H1 (cell line): ENCODE results near the gene MACROD1. TPM values are rescaled to one million over a fixed set of nuclear protein-coding genes. Genes with fewer than 3 reads are reported as not detected.

ENCODE experiments used
- CTCF ChIA-PET: fragments of 300-600 bp; sonication (Branson Sonifier 250); formaldehyde crosslinking; loops from one replicate; lab custom pipeline; 2021; ENCODE audit not compliant: partially characterized antibody; lab: Charles Lee
- POLR2A ChIA-PET: fragments of 300-600 bp; sonication (Branson Sonifier 250); formaldehyde crosslinking; loops from one replicate; lab custom pipeline; 2021; ENCODE audit warnings: inconsistent platforms; ENCODE audit not compliant: partially characterized antibody; lab: Charles Lee
- DNase-seq, 2 experiments: peaks; one replicate each; pipeline versions ENCODE4 v3.0.0 to v3.0.0-alpha.2; 2010 to 2022; ENCODE audit warnings: low spot score in 2 of 2, low read depth in 1 of 2, mixed read lengths in 1 of 2
- FAIRE-seq: peaks from 2 replicates; lab custom pipeline; 2011; peaks lifted over from hg19 to GRCh38; lab: Jason Lieb, UNC
- H2AFZ ChIP-seq: 2 replicates; pipeline ENCODE4 v1.8.1; 2012; ENCODE audit warnings: low read length, inconsistent platforms
- H2AK5ac ChIP-seq: 2 replicates; pipeline ENCODE4 v1.6.1; 2013; ENCODE audit warnings: low read depth, low read length
- H2BK120ac ChIP-seq: replicated peaks from 2 replicates; pipeline ENCODE3; 2013; ENCODE audit warnings: low read depth, low read length, inconsistent platforms
- H2BK12ac ChIP-seq: 2 replicates; pipeline ENCODE4 v1.6.1; 2013; ENCODE audit warnings: low read depth, low read length
- H2BK15ac ChIP-seq: 2 replicates; pipeline ENCODE4 v1.6.1; 2013; ENCODE audit warnings: low read length
- H2BK20ac ChIP-seq: 2 replicates; pipeline ENCODE4 v1.6.1; 2013; ENCODE audit warnings: low read length
- H2BK5ac ChIP-seq: 2 replicates; pipeline ENCODE4 v1.6.1; 2013; ENCODE audit warnings: low read depth, low read length
- H3K14ac ChIP-seq: 2 replicates; pipeline ENCODE4 v1.6.1; 2013; ENCODE audit warnings: inconsistent platforms; ENCODE audit not compliant: insufficient read length
- H3K18ac ChIP-seq: 2 replicates; pipeline ENCODE4 v1.6.1; 2013; ENCODE audit warnings: low read length; ENCODE audit errors: extremely low read depth
- H3K23ac ChIP-seq: 2 replicates; pipeline ENCODE4 v1.6.1; 2013; ENCODE audit warnings: inconsistent platforms; ENCODE audit not compliant: insufficient read length
- H3K23me2 ChIP-seq: 2 replicates; pipeline ENCODE4 v1.6.1; 2013; ENCODE audit warnings: low read depth, low read length
- H3K27ac ChIP-seq: 2 replicates; pipeline ENCODE4 v1.6.1; 2011; ENCODE audit warnings: low read depth, low read length, inconsistent platforms
- H3K27me3 ChIP-seq, 4 experiments: replicated peaks in 1 of 4; 1 replicate in 1 of 4; 2 replicates in 3 of 4; pipeline versions ENCODE4 v1.6.1 to v1.8.1; 2011 to 2013; ENCODE audit warnings: low read length in 3 of 4, mild to moderate bottlenecking in 3 of 4, inconsistent platforms in 2 of 4, mixed read lengths in 2 of 4, moderate library complexity in 1 of 4; ENCODE audit not compliant: control insufficient read depth in 3 of 4, insufficient read depth in 3 of 4; ENCODE audit errors: extremely low read depth in 1 of 4
- H3K36me3 ChIP-seq, 4 experiments: 2 replicates each; pipeline versions ENCODE4 v1.6.1 to v1.8.1; 2011 to 2013; ENCODE audit warnings: mild to moderate bottlenecking in 4 of 4, low read length in 3 of 4, moderate library complexity in 2 of 4, control low read depth in 1 of 4, inconsistent platforms in 1 of 4; ENCODE audit not compliant: insufficient read depth in 4 of 4, control insufficient read depth in 2 of 4
- H3K4ac ChIP-seq: replicated peaks from 2 replicates; pipeline ENCODE3; 2013; ENCODE audit warnings: low read length, low read depth, mixed read lengths, inconsistent platforms; ENCODE audit not compliant: insufficient read length
- H3K4me1 ChIP-seq, 4 experiments: replicated peaks in 1 of 4; 1 replicate in 1 of 4; 2 replicates in 3 of 4; pipeline versions ENCODE4 v1.6.1 to v1.8.1; 2011 to 2013; ENCODE audit warnings: low read length in 3 of 4, inconsistent platforms in 2 of 4, mixed read lengths in 1 of 4; ENCODE audit not compliant: insufficient read depth in 4 of 4, control insufficient read depth in 3 of 4
- H3K4me2 ChIP-seq, 2 experiments: 2 replicates each; pipeline versions ENCODE4 v1.6.1 to v1.8.1; 2011 to 2013; ENCODE audit warnings: low read depth in 2 of 2, low read length in 2 of 2, control low read depth in 1 of 2, inconsistent platforms in 1 of 2, mild to moderate bottlenecking in 1 of 2; ENCODE audit not compliant: insufficient read depth in 1 of 2
- H3K4me3 ChIP-seq, 4 experiments: fragments of 200-600, 300-600 bp in 1 of 4; sonication (generic), shearing (Covaris generic), sonication (Bioruptor Twin) in 1 of 4; 2 replicates each; pipeline versions ENCODE4 v1.5.1 to v1.8.1; 2011 to 2016; ENCODE audit warnings: low read length in 4 of 4, low read depth in 3 of 4, control low read depth in 2 of 4, inconsistent platforms in 2 of 4, mild to moderate bottlenecking in 2 of 4, mixed read lengths in 1 of 4, moderate library complexity in 1 of 4; ENCODE audit not compliant: insufficient read depth in 2 of 4; ENCODE audit errors: extremely low read depth in 1 of 4
- H3K56ac ChIP-seq: replicated peaks from 2 replicates; pipeline ENCODE3; 2013; ENCODE audit warnings: low read depth, mild to moderate bottlenecking, mixed read lengths, low read length, inconsistent platforms; ENCODE audit not compliant: insufficient read length
- H3K79me1 ChIP-seq: 2 replicates; pipeline ENCODE4 v1.6.1; 2013; ENCODE audit warnings: low read depth, low read length, control low read depth
- H3K79me2 ChIP-seq, 2 experiments: 2 replicates each; pipeline versions ENCODE4 v1.6.1 to v1.8.1; 2012 to 2013; ENCODE audit warnings: low read length in 2 of 2, mild to moderate bottlenecking in 2 of 2, inconsistent platforms in 1 of 2; ENCODE audit not compliant: insufficient read depth in 2 of 2, control insufficient read depth in 1 of 2
- H3K9ac ChIP-seq, 4 experiments: replicated peaks in 1 of 4; 1 replicate in 1 of 4; 2 replicates in 3 of 4; pipeline versions ENCODE4 v1.6.1 to v1.8.1; 2011 to 2013; ENCODE audit warnings: low read depth in 3 of 4, low read length in 3 of 4, control low read depth in 2 of 4, mild to moderate bottlenecking in 2 of 4, moderate library complexity in 2 of 4, inconsistent platforms in 1 of 4; ENCODE audit errors: extremely low read depth in 1 of 4
- H3K9me3 ChIP-seq, 2 experiments: 2 replicates each; pipeline versions ENCODE4 v1.6.1 to v1.8.1; 2012 to 2013; ENCODE audit warnings: mild to moderate bottlenecking in 2 of 2, moderate library complexity in 2 of 2, control low read depth in 1 of 2, inconsistent platforms in 1 of 2, low read depth in 1 of 2, low read length in 1 of 2, mixed read lengths in 1 of 2; ENCODE audit not compliant: insufficient read depth in 2 of 2
- H4K20me1 ChIP-seq, 2 experiments: replicated peaks in 1 of 2; 2 replicates each; pipeline versions ENCODE3 to v1.8.1; 2011 to 2013; ENCODE audit warnings: inconsistent platforms in 2 of 2, low read length in 2 of 2, mild to moderate bottlenecking in 1 of 2; ENCODE audit not compliant: insufficient read depth in 2 of 2, control insufficient read depth in 1 of 2
- H4K5ac ChIP-seq: 2 replicates; pipeline ENCODE4 v1.6.1; 2013; ENCODE audit warnings: low read length, low read depth, mixed read lengths, inconsistent platforms; ENCODE audit not compliant: insufficient read length
- H4K8ac ChIP-seq: 2 replicates; pipeline ENCODE4 v1.8.0; 2013; ENCODE audit warnings: mild to moderate bottlenecking, moderate library complexity, low read length, inconsistent platforms; ENCODE audit not compliant: insufficient read depth; ENCODE audit errors: extremely low read depth
- H4K91ac ChIP-seq: replicated peaks from 2 replicates; pipeline ENCODE3; 2013; ENCODE audit warnings: low read length, mixed read lengths, inconsistent platforms; ENCODE audit not compliant: insufficient read length
- ASH2L ChIP-seq: fragments of 200-600, 300-600 bp; sonication (generic); IDR thresholded peaks from one replicate; pipeline ENCODE4 v1.7.1; 2017; ENCODE audit warnings: low read length
- CHD2 ChIP-seq: IDR thresholded peaks from 2 replicates; pipeline ENCODE4 v1.6.1; 2012; ENCODE audit warnings: low read length, improper control_type of control experiment
- EGR1 ChIP-seq: IDR thresholded peaks from 2 replicates; pipeline ENCODE4 v1.6.1; 2011; ENCODE audit warnings: low read depth, low read length, borderline replicate concordance
- HDAC2 ChIP-seq, 2 experiments: fragments of 300-600 bp in 1 of 2; sonication (generic) in 1 of 2; IDR thresholded peaks; 2 replicates each; pipeline ENCODE4 v1.6.1; 2011 to 2012; ENCODE audit warnings: low read depth in 2 of 2, low read length in 2 of 2, mild to moderate bottlenecking in 2 of 2, moderate library complexity in 2 of 2, borderline replicate concordance in 1 of 2, inconsistent platforms in 1 of 2
- POLR2AphosphoS5 ChIP-seq: IDR thresholded peaks from 2 replicates; pipeline ENCODE4 v1.6.1; 2011; ENCODE audit warnings: low read depth, low read length
- RNF2 ChIP-seq: fragments of 200-900, 300-1000 bp; sonication (generic); IDR thresholded peaks from 2 replicates; pipeline ENCODE4 v1.7.1; 2016; ENCODE audit warnings: borderline replicate concordance, low read depth, mild to moderate bottlenecking, antibody characterized with exemption, low read length; ENCODE audit not compliant: poor library complexity, severe bottlenecking; ENCODE audit errors: missing control alignments
- WGBS, 2 experiments: shearing (Covaris generic) in 1 of 2; methylation state at CpG; one replicate each; pipeline versions ENCODE4 v1.1.6 to v1.1.7; 2013 to 2015; ENCODE audit warnings: low lambda C conversion rate in 2 of 2, mixed read lengths in 2 of 2, inconsistent platforms in 1 of 2, low coverage in 1 of 2, missing lambda C conversion rate in 1 of 2; ENCODE audit not compliant: insufficient replicate concordance in 2 of 2, insufficient coverage in 1 of 2, insufficient read length in 1 of 2; ENCODE audit errors: extremely low coverage in 1 of 2, missing lambda C conversion rate in 1 of 2; 5-methylcytosine and 5-hydroxymethylcytosine counted together
- polyA plus RNA-seq, 7 experiments: library from polyadenylated mRNA; depleted of rRNA in 3 of 7; stranded (reverse) in 5 of 7; unstranded in 2 of 7; fragments of >200 nt in 5 of 7; fragments of 200-250 nt in 2 of 7; gene quantifications; 1 replicate in 5 of 7; 2 replicates in 1 of 7; 4 replicates in 1 of 7; pipeline versions ENCODE4 v1.2.1 to v1.2.3, GENCODE V29; 2011 to 2013; ENCODE audit warnings: missing spikeins in 2 of 7, mixed read lengths in 2 of 7
- total RNA-seq: library from RNA; stranded (reverse); fragmentation: NEBNext Ultra II Directional; extraction: Animal tissue kit (Norgen Biotek cat#: 25700); gene quantifications from 2 replicates; pipeline ENCODE4 v1.2.1, GENCODE V29; 2021

Gene MACROD1
- total and polyA plus RNA-seq, 2 of the 8 experiments (the other 6 are each of a cell fraction or from before 2014, with no cell fraction given): 19.5 to 34.1 TPM

- H3K4ac ChIP-seq: no peak overlapping the region
- CTCF ChIA-PET: interaction anchor here (0.7 to 1.4 kb wide), 7 partner anchors 16 to 116 kb away, joined by 3 to 5 read pairs (median 3); no protein-coding TSS in a partner anchor
- H2BK120ac ChIP-seq: no peak overlapping the region
- H3K18ac ChIP-seq: no peak overlapping the region
- H4K5ac ChIP-seq: no peak overlapping the region
- H4K8ac ChIP-seq: no peak overlapping the region
- peaks cover 15% of the 10 kb centered on the region; the same call in 1 of the 2 replicates for H3K23me2 ChIP-seq
- H2BK5ac ChIP-seq: no peak overlapping the region
- no peak overlapping the region for H2BK15ac ChIP-seq
- no peak overlapping the region for H2BK20ac ChIP-seq
- no peak overlapping the region for H3K4me3 ChIP-seq
- H3K79me2 ChIP-seq: no peaks in the 10 kb centered on the region
- no peak overlapping the region for H2AFZ ChIP-seq
- no peak overlapping the region for H3K4me2 ChIP-seq
- no peak overlapping the region for H3K27ac ChIP-seq
- FAIRE-seq: no peak
- H3K9me3 ChIP-seq: no peaks in the 10 kb centered on the region
- no peak overlapping the region for H2BK12ac ChIP-seq
- TF ChIP-seq EGR1: no peak
- TF ChIP-seq POLR2AphosphoS5: no peak
- TF ChIP-seq HDAC2 (IDR thresholded peaks at IDR 0.05; ENCODE audit: borderline replicate concordance in 1 of 2, low read depth in 2 of 2, low read length in 2 of 2): no peak
- TF ChIP-seq CHD2: no peak
- TF ChIP-seq ASH2L: no peak
- no peak for TF ChIP-seq RNF2
- peaks cover 0 to 23% (median 20%) of the 10 kb centered on the region in 4 experiments; a peak in 5 of 7 replicates for H3K27me3 ChIP-seq
- no peaks in the 10 kb centered on the region; a peak in 1 of 8 replicates for H3K36me3 ChIP-seq
- no peaks in the 10 kb centered on the region for H3K79me1 ChIP-seq
- WGBS, 2 experiments: 94% methylated on average over 47 of the region's 47 CpGs; no CpG with 5 or more reads in 1 of the 2 experiments
- peaks cover 0 to 6% (median 2%) of the 10 kb centered on the region in 4 experiments; a peak in 4 of 7 replicates for H3K4me1 ChIP-seq
- peaks cover 1 to 26% of the 10 kb centered on the region in 2 experiments for H4K20me1 ChIP-seq
- no peak overlapping the region for H3K56ac ChIP-seq
- POLR2A ChIA-PET: interaction anchor here (1.1 kb wide), 1 partner anchor 16 kb away, joined by 3 read pairs; no protein-coding TSS in a partner anchor
- H3K14ac ChIP-seq: no peak overlapping the region
- DNase-seq: no peak
- no peak overlapping the region for H4K91ac ChIP-seq
- H3K9ac ChIP-seq: no peak overlapping the region
- no peak overlapping the region for H2AK5ac ChIP-seq
- no peak overlapping the region for H3K23ac ChIP-seq
Measured at GRCh38 chr11:64115531-64116522, 50.1 kb downstream of the MACROD1 start.
